Globus pallidus (tissue), 1 donor: ENCODE measurements around the gene KLRF2.
"Not testable (repeated sequence)": the region's sequence is repeated elsewhere in the genome, so short reads cannot be mapped to it uniquely, and the experiment has no call there.

Source experiments
- DNase-seq: peaks from one replicate; pipeline ENCODE4 v3.0.0-alpha.2; 2015; ENCODE audit warnings: low spot score

Gene KLRF2, protein sequence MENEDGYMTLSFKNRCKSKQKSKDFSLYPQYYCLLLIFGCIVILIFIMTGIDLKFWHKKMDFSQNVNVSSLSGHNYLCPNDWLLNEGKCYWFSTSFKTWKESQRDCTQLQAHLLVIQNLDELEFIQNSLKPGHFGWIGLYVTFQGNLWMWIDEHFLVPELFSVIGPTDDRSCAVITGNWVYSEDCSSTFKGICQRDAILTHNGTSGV

DNA sequence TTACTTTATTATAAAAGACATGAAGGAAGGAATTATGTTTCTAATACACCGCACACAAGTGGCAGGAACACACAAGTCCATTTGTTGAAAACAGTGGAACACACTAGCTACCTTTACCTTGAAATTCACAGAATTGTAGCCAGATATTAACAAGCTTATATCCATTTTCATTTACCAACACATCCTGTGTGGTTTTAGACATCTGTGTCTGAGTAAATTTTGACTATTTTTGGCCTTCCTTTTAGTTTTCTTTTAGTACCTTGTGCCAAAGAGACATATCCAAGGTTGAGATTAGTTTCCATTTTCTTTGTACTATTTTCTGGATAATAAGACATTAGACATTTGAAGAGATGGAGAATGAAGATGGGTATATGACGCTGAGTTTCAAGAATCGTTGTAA is at the start of gene KLRF2:
KLRF2 (plus strand) TSS at position 244 of the 400 bp plus-strand sequence; CDS start at position 351, 107 bp downstream.
- DNase-seq: no peak

DNA sequence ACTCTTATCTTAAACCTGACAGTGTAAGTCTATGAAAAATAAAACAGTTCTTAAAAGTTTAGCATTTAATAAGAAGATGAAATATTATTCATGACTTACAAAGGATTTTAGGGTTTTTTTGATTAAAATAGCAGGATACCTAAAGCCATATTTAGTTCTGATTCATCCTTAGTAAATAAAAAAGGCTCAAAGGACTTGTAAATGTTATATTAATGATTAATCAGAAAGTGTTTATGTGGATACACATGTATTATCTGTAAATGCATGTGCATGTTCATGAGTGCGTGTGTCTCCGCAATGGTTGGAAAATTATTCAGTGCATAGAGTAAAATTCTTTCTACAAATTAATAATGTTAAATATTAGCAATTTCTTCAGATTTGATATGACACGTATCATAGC is 49.6 kb upstream of the KLRF2 start:
- no peak for DNase-seq

DNA sequence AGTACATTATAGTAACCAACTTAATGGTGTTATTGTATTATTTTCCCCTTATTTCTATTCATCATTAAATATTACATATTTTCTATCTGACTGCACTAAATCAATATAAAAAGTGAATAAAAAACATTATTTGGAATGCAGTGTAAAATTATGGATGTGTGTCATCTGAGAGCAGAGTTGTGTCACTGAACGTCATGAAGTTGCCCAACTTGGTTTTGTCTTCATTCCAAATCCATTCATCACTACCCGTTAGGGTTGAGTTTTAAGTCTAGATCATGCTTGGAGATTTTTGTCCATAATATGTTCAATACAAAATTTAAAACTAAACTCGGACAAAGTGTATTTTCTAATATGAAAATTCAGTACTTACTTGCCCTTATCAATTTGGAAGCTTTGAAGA is 37.9 kb upstream of the KLRF2 start:
- no peak for DNase-seq

DNA sequence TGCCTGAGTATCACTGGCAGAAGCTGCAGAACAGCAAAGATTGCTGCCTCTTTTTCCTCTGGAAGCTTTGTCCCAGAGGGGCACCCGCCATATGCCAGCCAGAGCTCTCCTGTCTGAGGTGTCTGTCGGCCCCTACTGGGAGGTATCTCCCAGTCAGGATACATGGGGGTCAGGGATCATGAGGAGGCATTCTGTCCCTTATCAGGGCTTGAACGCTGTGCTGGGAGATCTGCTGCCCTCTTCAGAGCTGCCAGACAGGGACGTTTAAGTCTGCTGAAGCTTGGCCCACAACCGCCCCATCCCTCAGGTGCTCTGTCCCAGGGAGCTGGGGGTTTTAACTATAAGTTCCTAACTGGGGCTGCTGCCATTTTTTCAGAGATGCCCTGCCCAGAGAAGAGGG is 32.4 kb upstream of the KLRF2 start:
- DNase-seq: no peak

DNA sequence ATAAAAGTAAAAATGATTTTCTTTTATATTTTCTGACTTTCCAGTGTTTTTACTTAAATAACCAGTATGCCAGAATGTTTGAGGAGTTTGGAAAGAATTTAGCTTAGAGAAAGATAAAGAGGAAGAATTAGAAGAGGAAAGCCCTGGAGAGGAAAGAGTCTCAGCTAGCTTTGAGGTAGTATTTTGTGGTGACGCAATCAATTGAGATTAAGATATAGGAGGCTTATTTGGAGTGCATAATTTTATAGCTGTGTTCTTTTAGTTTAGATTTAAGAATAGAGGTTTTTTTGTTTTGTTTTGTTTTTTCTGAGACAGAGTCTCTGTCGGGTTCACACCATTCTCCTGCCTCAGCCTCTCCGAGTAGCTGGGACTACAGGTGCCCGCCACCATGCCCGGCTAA is 30.2 kb upstream of the KLRF2 start:
- no peak for DNase-seq

DNA sequence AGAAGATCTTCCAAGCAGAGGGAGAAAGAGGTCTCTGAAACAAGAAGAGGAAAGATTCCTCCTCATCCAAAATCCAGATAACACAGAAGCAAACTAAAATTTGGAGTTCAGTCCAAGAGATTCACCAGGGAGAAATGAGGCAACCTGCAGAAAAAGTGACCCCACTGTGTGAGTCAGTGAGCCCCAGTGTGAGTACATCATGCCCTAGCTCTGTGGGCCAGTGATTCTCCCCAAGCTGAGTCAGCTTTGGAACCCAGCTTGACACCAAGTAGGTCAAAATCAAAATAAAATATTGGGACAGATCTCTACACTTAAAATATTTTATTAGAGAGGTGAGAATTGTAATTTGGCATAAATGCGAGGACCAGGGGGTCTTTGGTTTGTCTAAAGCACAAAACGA is 29.4 kb upstream of the KLRF2 start:
- no peak for DNase-seq

DNA sequence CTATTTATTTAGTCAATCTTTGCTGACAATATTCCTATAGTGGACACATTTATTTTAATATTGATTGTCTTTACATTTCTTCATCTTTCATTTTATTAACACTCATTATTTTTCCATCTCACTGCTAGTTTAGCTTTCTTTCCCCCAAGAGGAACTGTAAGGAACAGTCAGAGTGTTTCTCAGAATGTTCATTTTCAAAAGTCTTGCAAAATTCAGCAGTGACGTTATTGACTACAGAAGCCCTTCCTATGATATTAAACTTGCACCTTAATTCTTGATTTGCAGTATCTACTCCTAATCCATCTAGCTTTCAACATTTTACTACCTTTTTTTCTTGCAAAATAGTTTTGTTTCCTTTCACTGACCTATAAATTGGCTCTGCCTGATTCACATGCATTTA is 25.1 kb upstream of the KLRF2 start:
- no peak for DNase-seq

DNA sequence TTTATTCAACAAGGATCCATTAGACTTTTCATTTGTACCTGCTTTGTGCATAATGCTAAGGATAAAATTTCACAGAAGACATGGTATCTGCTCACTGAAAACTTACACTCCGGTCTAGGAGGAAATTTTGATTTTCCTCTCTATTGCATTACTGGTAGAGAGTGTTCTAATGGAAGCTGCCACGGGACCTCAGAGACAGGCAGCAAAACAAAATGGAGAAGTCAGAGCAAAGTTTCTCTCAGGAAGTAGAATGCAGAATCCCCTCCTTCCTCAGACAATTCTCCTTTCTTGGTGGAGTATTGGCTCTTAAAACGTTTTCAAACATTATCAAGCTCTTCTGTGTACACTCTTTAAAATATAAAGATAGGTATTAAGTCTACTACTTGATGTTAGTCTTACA is 24.4 kb upstream of the KLRF2 start:
- no peak for DNase-seq

DNA sequence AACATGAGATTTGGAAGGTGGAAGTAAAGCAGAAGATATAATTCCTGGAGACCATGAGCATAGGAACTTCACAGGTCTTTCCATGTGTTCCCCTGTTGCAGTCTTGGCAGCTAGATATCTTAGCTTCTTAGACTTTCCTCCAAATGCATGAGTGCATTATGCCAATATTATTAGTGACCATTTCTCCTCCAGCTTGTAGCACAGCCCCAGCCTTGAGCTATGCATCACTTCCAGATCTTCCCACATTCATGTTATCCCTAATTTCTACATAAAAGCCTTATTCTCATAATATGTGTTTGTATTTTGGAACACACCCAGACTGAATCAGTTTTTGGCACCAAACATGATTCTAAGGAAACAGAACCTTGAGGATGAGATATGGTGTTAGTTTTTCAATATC is 23.2 kb upstream of the KLRF2 start:
- no peak for DNase-seq

DNA sequence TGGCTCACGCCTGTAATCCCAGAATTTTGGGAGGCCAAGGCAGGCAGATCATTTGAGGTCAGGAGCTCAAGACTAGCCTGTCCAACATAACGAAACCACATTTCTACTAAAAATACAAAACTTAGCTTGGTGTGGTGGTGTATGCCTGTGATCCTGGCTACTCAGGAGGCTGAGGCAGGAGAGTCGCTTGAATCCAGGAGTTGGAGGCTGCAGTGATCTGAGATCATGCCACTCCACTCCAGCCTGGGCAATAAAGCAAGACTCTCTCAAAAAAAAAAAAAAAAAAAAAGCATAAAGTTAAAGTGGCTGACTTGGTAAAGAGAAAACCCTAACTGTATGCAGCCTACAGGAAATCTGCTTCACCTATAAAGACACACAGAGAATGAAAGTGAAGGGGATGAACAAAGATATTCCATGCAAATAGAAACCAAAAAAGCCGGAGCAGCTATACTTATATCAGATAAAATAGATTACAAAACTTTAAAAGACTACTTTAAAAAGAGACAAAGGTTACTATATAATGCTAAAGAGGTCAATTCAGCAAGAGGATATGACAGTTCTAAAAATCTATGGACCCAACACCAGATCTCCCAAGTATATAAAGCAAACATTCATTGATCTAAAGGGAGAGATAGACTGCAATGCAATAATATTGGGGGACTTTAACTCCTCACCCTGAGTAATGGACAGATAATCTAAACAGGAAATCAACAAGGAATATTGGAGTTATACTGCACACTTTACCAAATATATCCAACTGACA is 16.2 kb upstream of the KLRF2 start:
- no peak for DNase-seq

DNA sequence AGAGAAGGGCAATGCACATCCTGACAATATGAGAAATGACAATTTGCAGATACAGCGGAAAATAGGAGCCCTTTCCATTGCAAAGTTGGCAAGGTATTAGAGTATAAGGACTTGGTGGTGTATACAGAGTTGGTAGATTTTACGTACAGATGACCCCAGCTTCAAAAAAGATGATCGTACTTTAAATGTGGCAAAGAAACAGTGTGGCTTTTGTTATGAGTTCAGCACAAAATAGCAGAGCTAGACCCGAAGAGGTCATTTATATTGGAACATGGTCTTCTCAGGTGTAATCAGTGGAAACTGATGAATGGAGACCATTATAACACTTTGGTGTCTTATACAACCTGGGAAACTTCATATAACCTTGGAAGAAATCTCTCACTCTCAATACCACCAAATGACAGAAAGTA is 14.4 kb upstream of the KLRF2 start:
- no peak for DNase-seq

DNA sequence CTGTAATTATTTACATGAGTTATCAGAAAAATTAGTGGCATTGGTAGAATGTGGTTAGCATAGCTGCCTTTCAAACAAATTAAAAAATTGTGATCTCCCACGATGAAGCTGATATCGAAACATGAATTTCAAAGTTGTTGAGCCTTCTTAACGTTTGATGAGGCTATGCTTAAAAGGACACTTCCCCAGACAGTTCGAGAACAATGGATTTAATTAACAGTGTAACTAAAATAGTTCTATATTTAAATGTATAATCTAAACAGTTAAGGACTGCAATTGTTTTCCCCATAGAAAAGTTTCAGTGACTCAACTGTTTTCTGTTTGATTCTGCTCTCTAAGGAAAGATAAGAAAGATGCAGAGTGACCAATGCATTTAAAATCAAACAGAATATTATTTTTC is 13.8 kb upstream of the KLRF2 start:
- no peak for DNase-seq

DNA sequence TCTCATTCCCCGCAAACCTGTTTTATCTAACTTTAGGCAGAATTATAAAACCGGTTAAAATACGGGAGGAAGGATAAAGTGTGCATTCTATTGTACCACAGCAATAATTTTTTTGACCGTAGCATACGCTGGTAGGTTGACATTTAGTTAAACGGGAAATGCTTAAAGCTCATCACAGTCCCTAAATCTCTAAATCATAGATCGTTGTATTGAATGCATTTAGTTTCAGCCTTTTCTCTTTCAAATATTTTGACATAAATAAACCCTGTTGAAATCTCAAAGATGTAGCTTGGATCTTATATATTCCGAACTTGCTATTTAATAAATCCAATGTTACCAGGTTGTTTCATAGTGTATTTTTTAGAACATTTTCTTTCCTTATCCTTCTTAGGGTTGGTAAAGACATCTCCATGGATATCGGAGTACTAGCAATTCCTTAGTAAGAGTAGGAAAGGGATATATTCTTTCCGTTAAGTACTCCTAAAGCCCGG is 12.9 kb upstream of the KLRF2 start:
- DNase-seq: no peak

DNA sequence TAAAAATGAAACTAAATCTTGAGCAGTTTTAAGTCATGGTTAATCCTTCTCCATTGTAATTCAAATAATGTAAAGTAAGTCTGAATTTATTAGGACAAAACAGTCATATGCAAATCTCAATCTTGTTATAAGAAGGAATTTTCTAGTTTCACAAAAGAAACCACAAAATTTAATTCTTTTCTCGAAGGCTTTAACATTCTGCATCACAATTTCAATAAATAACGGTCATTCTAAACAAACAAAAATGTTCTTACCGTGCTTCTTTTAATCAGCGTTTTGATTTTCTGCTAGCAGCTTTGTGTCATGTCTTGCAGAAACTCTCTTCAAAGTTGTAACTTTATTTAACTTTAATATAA is 12.4 kb upstream of the KLRF2 start:
- no peak for DNase-seq

DNA sequence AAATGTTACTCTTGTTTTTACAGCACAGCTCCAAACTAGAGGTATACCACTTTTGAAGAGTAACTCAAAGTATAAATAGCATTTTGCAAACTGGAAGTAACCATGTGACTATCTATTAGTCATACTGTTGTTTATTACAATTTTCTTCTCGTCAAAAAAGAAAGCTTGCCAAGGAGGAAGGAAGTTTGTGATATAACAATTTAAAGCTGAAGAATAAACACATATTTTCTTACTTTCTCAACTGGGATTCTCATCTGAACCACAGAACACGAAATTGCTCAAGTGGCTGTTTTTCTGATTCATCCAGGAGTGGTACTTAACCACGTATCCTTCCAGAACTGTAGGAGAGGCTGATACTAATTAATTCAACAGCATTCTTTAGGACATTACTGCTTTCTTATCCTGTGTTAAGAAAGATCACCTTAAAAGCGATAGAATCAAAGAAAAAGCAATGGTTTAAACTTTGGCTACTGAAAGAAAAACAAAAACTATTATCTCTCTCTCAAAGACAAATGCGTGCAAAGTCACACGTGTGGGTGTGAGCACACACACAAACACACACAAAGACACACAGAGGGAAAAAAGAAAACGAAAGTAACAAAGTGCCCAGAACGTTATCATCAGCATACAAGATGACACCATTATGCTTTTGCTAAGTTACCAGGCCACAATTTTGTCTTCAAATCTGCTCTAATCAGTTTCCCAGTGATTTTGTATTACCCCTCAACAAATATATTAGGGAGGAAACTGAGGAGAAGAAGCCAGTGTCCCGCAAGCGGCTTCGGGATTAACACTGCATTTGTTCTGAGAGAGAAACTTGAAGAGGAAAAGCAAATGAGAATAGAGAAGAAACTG is 11.8 kb upstream of the KLRF2 start, which contains the start of gene CLEC2B:
CLEC2B (minus strand) TSS at position 48 of the 855 bp plus-strand sequence.
- DNase-seq: no peak

DNA sequence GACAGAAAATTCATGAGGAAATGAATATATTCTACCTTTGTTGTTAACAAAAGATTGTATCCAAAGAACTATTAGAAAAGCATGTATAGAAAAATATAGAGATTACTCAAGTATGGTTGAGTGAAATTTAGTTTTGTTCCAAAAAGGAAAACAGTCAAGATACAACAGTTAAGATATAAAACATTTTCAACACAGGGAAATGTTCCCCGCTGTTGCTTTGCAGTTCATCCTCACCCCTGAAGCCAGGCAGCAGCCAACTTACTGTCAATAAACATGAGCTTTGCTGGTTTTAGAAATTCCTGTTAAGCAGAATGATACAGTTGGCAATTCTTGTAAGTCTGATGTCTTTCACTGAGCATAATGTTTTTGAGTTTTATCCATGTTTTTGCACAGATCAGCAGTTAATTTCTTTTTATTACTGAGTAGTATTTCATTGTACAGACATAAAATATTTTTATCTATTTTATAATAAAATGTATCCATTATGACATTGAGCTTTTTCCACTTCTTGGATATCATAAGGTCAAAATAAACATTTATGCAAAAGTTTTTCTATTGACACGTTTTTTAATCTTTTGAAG is 10.9 kb upstream of the KLRF2 start:
- DNase-seq: no peak

DNA sequence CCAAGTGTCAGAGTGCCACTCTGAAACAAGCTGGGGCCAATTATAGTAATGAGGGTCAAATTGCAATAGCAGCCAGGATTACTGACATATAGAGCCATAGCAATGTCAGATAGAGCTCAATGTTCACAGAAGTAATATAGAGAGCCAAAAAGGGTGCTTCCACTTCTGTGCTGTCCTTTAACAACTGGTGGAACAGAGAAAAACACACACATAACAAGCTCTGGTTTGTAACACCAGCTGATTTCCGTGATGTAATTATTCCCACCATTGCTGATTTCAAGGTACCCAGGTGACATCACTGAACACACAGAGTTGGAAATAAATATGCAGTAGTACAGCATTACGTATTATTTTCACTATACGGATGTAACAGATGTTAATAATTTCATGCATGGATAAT is 9.1 kb upstream of the KLRF2 start:
- no peak for DNase-seq

DNA sequence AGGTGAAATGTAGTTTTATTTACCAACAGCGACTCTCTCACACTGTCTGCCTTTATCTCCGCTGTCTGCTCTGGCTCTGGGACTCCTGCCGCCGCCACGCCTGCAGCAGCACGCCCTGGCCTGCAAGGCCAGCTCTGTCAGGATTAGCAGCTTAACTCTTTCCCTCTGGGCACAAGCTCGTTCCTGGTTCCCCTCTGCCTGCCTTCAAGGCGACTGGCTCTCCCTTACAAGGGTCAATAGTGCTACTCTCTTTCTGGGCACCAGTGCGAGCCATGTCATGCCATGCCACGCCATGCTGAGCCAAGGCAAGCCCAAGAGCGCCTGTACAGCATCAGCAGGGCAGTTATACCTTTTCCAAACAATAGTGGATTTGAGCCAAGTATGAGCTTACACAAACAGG is 8.5 kb upstream of the KLRF2 start:
- DNase-seq: no peak

DNA sequence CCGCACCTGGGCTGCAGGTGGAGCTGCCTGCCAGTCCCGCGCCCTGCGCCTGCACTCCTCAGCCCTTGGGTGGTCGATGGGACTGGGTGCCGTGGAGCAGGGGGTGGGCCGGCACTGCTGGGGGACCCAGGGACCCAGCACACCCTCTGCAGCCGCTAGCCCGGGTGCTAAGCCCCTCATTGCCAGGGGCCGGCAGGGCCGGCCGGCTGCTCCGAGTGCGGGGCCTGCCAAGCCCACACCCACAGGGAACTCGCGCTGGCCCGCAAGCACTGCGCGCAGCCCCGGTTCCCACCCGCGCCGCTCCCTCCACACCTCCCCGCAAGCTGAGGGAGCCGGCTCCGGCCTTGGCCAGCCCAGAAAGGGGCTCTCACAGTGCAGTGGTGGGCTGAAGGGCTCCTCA is 5.2 kb upstream of the KLRF2 start:
- not testable (repeated sequence) for DNase-seq

DNA sequence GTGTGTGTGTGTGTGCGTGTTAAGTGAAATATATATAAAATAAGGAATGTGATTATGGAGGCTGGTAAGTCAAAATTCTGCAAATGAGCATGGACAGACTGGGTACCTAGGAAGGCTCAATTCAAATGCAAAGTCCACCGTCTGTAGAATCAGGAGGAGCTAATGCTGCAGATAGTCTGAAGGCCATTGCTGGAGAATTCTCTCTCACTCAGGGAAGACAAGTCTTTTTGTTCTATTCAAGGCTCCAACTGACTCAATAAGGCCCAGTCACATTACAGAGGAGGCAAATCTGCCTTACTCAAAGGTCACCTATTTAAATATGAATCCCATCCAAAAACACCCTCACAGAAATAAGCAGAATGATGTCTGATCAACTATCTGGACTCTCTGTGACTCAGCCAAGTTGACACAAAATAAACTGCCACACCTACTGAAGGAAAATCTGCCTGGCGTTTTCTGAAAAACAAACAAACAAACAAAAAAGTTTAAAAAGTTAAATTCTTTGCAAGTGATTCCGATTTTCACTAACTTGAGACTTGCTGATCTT is 684 bp upstream of the KLRF2 start:
- no peak for DNase-seq

DNA sequence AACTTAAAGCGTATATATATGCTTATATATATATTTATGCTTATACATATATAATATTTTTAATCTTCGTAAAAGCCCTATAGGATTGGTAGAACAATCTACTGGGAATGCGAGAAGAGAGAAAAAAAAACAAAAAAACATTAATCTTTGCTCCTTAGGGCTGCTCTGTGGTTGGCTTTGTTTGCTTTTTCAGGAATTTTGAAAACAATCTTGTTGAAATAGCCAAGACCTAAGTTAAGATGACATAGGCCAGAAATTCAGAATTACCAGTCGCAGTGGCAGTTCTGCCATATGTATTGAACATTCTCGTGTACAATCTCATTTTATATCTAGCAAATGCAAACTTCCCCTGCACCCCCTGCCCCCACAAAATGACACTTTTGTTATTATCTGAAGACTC is 699 bp downstream of the KLRF2 start:
- no peak for DNase-seq

DNA sequence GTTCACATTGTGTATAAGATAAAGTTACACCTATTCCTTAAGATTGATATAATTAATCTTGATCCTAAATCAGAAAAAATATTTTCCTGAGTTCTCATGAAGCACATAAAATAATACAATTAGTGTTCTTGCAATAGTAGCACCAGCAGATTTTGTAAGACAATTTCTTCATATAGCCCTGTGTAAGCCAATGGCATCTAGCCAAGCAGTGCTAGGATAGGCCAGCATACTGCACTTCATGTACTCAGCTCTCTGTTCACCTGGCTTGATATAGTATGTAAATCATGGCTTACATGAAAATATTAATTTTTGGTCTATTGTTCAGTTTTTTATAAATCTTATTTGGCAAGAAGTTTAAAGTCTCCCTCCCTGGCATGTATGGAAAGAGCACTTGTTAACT is 1.9 kb downstream of the KLRF2 start:
- no peak for DNase-seq
